HG03442 (cell line): ENCODE measurements around the gene IKZF1.
A peak's percentile ranks its signal among the peaks of the same experiment; 100 is the strongest.

Source experiments
- ATAC-seq: cut with Tn5 transposase; IDR thresholded peaks from one replicate; pipeline ENCODE4 v1.9.1; 2021; ENCODE audit warnings: mild to moderate bottlenecking, moderate library complexity; ENCODE audit not compliant: unreplicated experiment

Gene IKZF1

GRCh38 chr7:50304129-50304910, at the start of gene IKZF1:
TSS of gene IKZF1 (plus strand) at chr7:50304716. CDS start at chr7:50319062, 14,346 bp downstream.
- ATAC-seq, result peak; percentile 32

- no peak for ATAC-seq
These were observed 42.9 kb upstream of the IKZF1 start for GRCh38 chr7:50261593-50261992.

GRCh38 chr7:50262446-50262845, 42.1 kb upstream of the IKZF1 start:
- peak; percentile 13 for ATAC-seq

GRCh38 chr7:50262916-50263690, 41.4 kb upstream of the IKZF1 start:
- ATAC-seq, result peak; percentile 65

- ATAC-seq, result no peak
These were observed 39.6 kb upstream of the IKZF1 start for GRCh38 chr7:50264908-50265307.

- no peak for ATAC-seq
These were observed 38.4 kb upstream of the IKZF1 start for GRCh38 chr7:50265968-50266634.

GRCh38 chr7:50266635-50267386, 37.7 kb upstream of the IKZF1 start:
- peak; percentile 38 for ATAC-seq

GRCh38 chr7:50267525-50268041, 36.9 kb upstream of the IKZF1 start:
- no peak for ATAC-seq

- peak; percentile 18 for ATAC-seq
These were observed 36.3 kb upstream of the IKZF1 start for GRCh38 chr7:50268223-50268622.

- ATAC-seq, result no peak
These were observed 35.5 kb upstream of the IKZF1 start for GRCh38 chr7:50268990-50269389.

- peak; percentile 27 for ATAC-seq
These were observed 33.9 kb upstream of the IKZF1 start for GRCh38 chr7:50270531-50271018.

GRCh38 chr7:50272808-50273207, 31.7 kb upstream of the IKZF1 start:
- ATAC-seq, result no peak

GRCh38 chr7:50273301-50273700, 31.2 kb upstream of the IKZF1 start:
- no peak for ATAC-seq

GRCh38 chr7:50273870-50274269, 30.6 kb upstream of the IKZF1 start:
- ATAC-seq, result no peak

GRCh38 chr7:50274361-50274760, 30.2 kb upstream of the IKZF1 start:
- ATAC-seq, result no peak

GRCh38 chr7:50275430-50275829, 29.1 kb upstream of the IKZF1 start:
- no peak for ATAC-seq

- ATAC-seq, result no peak
These were observed 28.0 kb upstream of the IKZF1 start for GRCh38 chr7:50276483-50276882.

- no peak for ATAC-seq
These were observed 26.4 kb upstream of the IKZF1 start for GRCh38 chr7:50278120-50278519.

GRCh38 chr7:50281680-50282445, 22.7 kb upstream of the IKZF1 start:
- ATAC-seq, result peak; percentile 92
